IPS DF 4.7 (cell line): Measurements from ENCODE around the gene SEC11A.
A peak's percentile ranks its signal among the peaks of the same experiment; 100 is the strongest.
"Not testable (repeated sequence)": the region's sequence is repeated elsewhere in the genome, so short reads cannot be mapped to it uniquely, and the experiment has no call there.

Experiments used
- DNase-seq: peaks from one replicate; pipeline ENCODE4 v3.0.0-alpha.2; 2013; ENCODE audit warnings: low spot score; ENCODE audit errors: extremely low read depth

SEC11A gene

DNA sequence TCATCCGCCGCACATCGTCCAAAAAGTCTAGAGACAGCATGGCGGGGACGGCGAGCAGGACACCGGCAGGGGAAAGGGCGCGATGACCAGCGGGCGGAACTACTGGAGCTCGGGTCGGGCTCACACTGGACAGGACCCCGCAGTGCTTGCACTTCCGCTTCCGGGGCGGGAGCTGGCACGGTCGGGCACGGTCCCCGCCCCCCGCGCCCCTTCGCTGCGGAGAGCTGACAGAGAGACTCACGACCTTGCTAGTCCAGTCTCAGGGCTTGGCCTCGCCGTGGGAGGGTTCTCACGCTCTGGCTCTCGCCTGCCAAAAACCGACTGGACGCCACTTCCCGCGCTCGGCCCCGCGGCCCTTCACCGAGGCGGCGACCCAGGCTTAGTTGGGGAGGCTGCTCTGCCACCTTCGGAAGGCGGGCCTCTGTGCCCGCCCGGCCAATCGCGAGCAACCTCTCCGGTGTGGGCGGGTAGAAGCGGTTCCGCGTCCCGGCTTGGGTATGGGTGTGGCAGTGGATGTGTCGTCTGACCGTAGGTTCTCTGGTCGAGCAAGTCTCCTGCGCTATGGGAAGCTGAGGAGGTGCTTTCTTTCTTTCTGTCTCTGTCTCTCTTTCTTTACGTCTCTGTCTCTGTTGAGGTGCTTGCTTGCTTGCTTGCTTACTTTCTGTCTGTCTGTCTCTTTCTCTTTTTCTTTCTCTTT lies at the start of gene SEC11A:
SEC11A (minus strand) TSS at position 104 of the 697 bp plus-strand sequence; CDS start at position 40, 64 bp downstream.
- peak; percentile 66 for DNase-seq

DNA sequence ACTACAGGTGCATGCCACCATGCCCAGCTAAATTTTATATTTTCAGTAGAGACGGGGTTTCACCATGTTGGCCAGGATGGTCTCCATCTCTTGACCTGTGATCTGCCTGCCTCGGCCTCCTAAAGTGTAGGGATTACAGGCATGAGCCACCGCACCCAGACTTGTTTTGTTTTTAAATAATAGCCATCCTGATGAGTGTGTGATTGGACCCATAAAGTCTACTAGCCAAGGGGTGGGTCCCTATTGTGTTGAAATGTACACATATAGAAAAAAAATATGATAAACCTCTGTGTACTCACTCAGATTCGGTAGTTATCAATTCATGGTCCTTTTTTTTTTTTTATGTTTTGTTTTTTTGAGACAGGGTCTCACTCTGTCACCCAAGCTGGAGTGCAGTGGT lies 49.7 kb upstream of the SEC11A start:
- DNase-seq, result no peak

DNA sequence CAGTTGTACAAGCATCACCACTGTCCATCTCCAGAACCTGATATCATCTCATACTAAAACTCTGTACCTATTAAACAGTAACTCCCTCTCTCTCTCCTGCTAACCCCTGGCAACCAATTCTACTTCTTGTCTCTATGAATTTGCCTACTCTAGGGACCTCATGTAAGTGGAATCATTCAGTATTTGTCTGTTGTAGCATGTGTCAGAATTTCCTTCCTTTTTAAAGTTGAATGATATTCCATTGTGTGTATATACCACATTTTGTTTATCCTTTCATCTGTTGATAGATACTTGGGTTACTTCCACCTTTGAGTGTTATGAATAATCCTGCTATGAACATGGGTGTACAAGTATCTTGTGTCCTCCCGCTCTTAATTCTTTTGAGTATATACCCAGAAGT lies 49.0 kb upstream of the SEC11A start:
- DNase-seq, result no peak

DNA sequence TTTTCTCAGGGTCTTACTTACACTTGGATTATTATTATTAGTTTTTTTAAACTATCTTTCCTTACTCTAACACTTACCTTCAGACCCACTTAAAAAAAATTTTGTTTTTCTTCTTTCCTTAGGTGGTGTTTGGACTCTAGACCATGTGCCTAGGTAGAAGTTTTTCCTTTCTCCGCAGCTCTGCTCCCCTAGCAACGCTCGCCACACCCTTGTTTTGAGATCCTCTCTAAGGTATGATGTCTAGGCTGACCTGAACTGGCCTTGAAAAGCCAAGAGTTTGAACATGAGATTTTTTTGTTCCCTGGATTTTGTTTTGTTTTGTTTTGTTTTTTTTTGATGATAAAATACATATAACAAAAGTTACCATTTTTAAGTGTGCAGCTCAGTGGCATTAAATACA lies 48.6 kb upstream of the SEC11A start:
- no peak for DNase-seq

DNA sequence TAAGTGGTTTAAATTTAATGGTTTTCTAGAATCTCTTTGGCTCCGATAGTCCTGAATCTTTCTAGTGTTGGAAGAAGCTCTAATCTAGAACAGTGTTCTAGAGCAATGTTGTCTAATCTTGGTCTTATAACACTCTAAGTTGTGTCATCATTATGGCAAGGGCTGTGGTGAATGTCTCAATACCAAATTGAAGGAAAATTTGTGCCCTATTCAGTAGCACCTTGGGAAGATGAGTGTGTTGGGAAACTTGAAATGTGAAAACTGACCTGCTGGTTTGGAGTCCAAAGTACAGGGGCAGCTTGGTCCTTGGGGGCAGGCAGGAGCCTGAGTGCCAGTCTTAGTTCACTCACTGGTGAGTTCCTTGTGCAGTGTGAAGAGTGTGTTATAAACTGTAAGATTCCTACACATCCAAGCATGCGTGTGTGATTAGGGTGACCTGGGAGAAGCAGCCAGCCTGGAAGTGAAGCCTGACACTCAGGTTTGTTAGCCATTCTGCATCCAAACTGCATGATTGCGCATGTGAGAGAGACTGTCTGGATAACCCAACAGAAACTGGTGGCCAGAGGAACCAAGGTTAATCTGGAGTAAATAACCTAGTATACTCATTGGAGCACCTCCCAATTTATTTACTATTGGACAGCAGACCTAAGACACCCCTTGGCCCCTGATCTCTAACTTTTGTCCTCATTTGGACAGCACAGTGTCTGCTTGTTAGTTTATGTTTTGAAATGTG lies 47.1 kb upstream of the SEC11A start:
- DNase-seq, result no peak

DNA sequence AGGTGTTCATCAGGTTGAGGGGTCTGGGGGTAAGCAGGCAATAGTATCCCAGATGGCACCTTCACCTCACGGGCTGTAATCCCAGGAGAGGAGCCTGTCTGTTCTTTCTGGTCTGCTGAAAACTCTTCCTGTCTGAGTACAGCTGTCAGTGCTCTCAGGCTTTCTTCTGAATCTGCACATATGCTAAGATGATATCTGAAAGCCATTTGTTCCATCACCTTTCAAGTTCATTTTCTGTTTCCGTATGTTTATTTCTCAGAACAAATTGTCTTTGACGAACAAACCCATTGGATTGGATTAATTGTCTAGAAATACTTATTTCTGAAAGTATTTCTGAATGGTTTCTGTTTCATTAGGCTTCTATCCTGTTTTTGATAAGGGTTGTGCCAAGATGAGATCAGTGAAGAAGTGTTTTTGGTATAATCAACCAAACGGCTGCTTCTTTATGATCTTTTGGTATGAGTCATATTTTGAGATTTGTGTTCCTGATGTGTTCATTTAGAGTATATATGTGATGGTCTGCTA lies 45.7 kb upstream of the SEC11A start:
- DNase-seq, result no peak

DNA sequence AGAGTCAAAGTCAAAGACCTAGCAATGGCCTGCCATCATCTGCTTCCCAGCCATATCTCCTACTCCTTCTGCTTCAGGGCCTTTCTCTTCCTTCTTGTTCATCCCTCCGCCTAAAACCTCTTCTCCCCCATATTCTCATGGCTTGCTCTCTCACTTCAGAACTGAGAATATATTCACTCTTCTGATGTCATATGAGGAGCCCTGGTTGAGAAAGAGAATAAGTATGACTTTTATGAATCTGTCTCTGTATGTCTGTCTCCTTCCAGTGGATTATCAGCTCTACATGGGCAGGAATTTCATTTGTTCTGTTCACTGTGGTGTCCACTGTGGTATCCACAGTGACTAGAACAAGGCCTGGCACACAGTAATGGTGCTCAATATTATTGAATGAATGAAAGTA lies 44.3 kb upstream of the SEC11A start:
- no peak for DNase-seq

DNA sequence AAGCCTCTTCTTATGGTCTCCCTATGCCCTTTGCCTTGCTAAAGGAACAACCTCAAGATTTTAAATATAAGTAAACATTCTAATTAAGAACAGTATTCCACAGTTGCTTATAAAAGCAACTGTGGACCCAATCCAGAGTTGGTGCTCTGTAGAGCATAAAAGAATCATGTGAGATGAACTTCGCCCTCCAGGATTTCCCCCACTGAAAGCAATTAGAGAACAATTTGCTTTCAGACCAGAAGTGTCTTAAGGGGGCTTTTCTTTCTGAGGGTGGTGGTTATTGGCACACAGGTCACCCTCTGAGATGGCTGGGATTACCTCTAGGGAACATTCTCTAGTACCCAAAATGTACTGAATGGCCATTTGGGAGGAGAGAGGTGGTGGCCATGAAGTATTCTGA lies 43.1 kb upstream of the SEC11A start:
- DNase-seq, result no peak

DNA sequence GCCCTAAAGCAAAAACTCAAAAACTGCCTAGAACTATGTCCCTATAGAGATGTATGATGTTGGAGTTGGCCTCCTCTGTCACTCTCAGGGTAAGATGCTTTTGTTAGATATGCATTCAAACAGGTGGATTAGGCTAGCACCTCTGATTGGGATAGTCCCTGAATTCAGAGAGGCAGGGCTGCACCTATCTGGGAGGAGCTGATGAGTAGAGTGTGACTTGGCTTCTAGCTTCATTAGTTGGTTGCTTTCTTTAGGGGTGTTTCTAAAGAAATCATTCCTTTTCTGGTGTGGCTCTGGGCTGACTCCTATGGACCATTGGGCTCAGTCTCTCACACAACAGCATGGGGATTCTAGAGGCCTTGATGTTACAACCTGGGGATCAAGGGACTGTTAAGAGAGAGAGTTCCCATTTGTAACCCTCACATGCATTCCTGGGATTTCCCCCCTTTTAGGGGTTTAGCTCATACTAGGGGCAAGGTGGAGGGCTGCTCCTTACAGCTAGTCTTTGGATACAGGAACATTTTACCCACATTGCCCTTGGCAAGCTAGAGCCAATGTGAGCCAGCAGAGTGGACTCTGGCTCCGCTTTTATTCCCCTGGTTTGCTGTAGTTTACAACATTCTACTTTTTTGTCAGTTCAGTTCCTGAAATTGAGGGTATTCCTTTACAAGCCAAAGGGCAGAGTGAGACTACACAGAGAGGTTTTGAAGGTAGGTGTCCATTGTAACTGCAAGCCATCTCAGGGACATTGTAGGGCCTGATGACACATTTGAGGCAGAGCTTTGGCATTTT lies 40.0 kb upstream of the SEC11A start:
- no peak for DNase-seq

DNA sequence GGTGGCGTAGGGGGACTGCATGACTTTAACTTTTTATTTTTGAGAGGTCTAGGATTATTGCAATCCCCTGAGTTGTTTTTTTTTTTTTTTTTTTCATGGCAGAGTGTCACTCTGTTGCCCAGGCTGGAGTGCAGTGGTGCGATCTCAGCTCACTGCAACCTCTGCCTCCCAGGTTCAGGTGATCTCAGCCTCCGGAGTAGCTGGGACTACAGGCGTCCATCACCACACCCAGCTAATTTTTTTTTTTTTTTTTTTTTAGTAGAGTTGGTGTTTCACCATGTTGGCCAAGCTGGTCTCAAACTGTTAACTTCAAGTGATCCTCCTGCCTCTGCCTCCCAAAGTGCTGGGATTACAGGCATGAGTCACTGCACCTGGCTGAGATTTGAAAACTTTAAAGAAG lies 39.0 kb upstream of the SEC11A start:
- not testable (repeated sequence) for DNase-seq

DNA sequence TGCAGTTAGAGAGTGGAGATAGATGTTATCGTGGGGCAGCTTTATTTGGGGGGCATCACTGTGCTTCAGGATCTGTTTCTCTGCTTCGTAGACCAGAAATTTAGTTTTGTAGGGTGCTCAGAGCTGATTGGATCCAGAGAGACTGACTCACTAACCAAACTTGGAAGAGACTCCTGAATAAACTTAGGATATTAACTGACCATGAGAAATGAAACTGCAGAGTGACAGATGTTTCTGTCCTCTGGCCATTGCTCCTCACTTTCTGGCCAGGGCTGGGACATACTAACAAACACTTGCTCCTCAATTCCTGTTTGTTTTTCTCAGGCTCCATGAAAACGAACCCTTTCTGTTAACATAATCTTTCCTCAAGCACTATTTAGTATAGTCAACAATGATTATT lies 36.8 kb upstream of the SEC11A start:
- no peak for DNase-seq

DNA sequence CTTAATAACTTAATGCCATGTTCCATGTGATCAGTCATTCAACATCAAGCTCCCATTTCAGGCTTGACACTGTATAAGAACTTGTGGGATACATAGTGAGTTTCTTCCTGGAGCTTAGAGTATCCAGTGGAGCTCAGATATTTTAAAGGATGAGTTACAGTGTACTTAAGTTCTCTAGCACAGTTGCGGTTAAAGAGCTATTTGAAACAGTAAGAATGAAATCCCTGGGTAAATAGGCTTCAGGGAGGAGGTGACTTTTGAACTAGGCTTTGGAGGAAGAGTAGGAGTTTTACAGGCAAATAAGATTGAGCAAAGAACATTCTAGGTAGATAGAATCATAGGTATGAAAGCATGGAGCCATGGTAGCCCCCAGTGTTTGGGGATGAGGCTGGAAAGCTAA lies 36.3 kb upstream of the SEC11A start:
- DNase-seq, result no peak

DNA sequence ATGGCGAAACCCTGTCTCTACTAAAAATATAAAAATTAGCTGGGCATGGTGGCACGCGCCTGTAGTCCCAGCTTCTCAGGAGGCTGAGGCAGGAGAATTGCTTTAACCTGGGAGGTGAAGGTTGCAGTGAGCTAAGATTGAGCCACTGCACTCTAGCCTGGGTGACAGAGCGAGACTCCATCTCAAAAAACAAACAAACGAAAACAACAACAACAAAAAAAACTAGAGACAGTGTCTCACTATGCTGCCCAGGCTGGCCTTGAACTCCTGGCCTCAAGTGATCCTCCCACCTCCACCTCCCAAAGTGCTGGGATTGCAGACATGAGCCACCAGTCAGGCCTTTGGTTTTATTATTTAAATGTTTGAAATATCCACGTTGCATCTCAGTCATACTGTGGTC lies 35.8 kb upstream of the SEC11A start:
- DNase-seq, result not testable (repeated sequence)

DNA sequence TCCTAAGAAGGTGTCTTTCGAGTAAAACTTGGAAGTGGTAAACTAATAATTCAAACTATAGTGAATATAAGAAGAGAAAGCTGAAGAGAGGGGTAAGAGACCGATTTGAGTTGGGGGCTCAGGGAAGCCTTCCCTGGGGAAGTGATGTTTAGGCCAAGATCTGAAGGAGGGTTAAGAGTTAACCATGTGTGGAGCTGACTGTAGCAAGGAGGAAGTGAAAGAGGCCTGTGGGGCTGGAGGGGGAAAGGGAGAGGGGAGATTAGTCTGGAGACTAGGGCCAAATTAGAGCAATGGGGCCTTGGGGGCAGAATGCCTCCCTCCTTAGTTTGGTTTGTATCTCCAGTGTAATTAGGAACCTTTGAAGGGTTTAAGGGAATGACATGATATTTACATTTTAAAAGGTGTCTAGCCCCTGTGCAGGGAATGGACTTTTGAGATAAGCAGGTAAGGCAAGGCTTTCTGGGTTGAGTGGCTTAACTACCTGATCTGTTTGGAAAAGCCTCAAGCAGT lies 34.7 kb upstream of the SEC11A start:
- DNase-seq, result no peak

DNA sequence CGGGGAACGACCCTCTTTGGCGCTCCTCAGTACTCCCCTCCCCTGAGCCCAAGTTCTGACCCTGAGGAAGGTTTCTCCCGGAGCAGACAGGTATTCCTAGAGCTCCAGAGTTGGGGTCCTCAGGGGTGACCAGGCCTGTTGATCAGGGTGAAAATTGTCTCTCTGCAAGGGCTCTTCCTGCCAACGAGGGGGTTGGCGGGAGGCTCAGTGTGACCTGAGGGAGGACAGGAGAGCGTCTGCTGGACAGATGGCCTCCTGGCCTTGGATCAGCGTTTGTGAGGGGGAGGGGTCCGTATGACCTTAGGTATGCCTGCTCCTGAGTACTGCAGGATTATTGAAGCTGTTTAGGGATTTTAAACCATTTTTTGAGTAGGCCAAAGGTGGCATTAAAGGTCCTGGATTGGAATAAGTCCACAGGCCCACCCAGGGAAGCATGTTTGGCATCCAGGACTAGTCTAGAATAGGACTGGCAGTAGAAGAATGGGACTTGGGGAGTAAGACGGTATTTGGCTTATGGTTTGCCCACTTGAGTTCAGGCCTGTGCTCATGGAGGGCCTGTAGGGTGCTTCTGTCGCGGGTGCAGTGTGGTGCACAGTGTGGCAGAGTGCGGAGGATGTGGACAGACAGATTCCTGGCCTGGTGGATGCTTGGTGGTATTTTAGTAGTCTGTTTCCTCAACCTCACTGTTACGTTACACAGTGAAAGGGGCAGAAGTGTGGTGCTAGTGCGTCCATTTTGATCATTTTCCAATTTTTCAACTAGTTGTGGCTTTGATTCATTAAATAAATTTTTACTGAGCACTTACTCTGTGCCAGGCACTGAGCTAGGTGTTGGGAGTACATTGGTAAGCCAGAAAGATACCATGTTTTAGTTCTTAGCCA lies 33.4 kb upstream of the SEC11A start:
- no peak for DNase-seq

DNA sequence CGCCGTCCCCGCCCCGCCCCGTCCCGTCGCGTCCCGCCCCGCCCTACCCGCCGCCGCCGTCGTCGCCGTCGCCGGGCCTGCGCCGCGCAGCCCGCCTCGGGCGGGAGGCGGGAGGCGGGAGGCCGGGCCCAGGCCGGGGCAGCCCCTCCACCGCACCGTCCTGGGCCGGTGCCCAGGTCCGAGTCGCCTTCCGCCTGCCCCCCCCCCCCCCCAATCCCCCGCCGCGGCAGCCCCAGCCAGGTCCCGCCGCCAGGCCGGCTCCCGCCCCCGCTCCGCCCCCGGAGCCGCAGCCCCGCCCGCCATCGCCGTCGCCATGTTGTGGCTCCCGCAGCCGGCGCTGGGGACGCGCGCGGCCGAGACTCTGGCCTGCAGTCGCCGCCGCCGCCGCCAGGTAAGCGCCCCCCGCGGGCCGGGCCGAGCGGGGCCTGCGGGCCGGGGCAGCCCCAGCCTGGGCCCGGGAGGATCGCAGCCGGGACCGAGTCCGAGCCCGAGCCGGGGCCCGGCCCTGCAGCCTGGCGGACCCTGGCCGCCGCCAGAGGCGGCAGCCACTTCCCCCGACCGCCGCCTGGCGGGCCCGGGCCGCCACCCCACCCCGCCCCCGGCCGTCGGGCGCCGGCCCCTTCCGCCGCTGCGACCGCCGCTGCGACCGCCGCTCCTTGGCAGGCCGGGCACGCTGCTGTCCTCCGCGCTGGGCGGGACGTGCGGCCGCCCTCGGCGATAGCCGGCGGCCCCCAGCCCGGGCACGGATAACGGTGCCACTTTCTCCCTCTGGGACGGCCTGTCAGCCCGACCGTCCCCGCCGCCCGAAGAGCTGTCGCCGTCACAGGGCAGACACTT lies 32.6 kb upstream of the SEC11A start, which contains the start of gene ZNF592:
ZNF592 (plus strand) TSS at position 319 of the 837 bp plus-strand sequence. CDS start 34,084 bp downstream, outside the sequence.
- DNase-seq, result no peak

DNA sequence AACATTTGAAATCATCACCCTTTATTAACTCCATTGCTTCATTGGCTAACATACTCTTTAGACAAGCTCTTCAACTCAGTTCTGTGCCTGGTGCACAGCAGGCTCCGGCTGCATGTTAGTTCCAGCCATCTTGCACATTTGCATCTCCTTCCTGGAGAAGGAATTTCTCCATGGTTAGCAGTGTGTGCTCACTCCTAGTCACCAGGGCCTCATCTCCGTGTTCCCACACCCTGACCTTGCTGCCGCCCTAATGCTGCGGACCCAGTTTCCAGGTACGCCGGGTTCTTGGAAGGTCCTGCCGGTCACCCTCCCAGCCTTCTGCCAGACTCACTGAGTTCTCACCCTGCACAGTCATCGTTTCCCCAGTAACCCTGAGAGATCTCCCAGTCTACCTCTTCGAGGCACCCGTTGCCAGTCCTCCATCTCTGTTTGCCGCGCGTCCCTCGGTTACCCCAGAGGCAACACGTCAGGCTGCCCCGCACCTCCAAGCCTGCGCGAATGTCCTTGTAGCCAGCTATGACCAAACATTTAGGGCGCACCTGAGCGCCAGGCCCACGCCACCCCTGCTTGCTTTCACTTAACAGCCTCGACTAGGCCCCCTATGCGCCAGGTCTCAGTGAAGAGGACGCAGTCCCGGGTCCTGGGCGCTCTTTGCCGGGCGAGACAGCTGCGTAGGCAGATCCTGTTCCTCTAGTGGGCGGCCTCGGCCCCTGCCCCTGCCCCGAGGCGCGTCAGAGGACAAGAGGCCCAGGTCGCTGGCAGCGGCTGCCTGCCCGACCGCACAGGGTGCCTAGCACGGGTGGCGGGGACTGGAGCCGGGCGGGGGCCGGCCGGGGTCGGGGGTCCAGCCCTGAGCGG lies 31.7 kb upstream of the SEC11A start:
- no peak for DNase-seq

DNA sequence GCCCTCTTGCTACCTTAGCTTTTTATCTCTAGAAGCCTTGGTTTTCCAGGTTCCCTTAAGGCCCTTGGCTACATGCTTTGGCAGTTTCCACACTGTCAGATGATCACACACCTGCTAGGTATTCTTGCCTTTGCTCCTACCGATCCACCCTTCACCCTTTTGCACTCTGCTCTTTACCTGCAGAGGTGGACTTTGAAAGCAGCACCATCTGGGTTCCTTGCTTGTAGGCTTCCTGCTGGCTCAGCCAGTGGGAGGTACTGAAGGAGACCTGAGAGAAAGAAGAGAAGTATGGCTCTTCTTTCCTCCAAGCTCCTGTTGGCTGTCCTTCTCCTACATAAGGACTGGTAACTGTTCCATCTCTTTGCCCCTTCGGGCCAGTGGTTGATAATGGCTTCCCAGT lies 25.2 kb upstream of the SEC11A start:
- DNase-seq, result no peak

DNA sequence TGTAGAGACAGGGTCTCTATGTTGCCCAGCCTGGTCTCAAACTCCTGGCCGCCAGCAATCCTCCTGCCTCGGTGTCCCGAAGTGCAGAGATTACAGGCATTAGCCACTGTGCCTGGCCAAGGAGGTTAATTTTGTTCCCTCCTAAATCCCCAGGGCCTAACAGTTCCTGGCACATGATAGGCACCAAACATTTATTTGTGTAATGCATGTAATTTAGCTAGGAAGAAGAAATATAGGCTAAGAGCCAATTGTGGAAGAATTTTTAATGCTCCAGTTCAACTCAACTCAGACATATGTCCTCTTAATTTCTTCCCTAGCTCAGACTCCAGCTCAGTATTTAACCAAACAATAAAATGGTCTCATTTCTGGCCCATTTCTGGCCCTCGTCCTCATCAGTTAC lies 24.8 kb upstream of the SEC11A start:
- DNase-seq, result no peak
